GM04503 (cell line): ENCODE results near the gene ZNRF2.

Experiments used
- DNase-seq: peaks from one replicate; pipeline ENCODE4 v3.0.0-alpha.2; 2012; ENCODE audit warnings: low read depth

The ZNRF2 gene

GRCh38 chr7:30322271-30323005 lies 38.0 kb downstream of the ZNRF2 start:
- peak; percentile 23 for DNase-seq

DNA sequence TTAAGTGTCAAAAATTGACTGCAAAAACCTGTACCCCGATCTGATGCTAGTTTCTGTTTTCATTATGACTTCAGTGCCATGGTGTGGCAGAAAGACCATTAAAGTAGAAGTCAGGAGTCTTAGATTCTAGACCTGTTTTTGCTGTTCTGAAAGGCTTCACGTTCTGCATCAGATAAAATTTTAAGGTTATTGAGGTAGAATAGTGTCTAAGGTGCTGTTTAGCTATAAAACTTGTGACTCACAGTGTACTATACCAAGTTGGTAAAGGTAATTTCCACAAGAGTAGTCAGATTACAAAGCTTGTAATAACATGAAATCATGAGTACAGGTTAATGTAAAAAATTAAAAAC lies 38.6 kb downstream of the ZNRF2 start:
- DNase-seq, result no peak

- DNase-seq, result no peak
Measured at GRCh38 chr7:30327813-30328212, 43.4 kb downstream of the ZNRF2 start.

- DNase-seq, result no peak
Measured at GRCh38 chr7:30328381-30328780, 44.0 kb downstream of the ZNRF2 start.

- DNase-seq, result no peak
Measured at GRCh38 chr7:30329716-30330115, 45.3 kb downstream of the ZNRF2 start.

DNA sequence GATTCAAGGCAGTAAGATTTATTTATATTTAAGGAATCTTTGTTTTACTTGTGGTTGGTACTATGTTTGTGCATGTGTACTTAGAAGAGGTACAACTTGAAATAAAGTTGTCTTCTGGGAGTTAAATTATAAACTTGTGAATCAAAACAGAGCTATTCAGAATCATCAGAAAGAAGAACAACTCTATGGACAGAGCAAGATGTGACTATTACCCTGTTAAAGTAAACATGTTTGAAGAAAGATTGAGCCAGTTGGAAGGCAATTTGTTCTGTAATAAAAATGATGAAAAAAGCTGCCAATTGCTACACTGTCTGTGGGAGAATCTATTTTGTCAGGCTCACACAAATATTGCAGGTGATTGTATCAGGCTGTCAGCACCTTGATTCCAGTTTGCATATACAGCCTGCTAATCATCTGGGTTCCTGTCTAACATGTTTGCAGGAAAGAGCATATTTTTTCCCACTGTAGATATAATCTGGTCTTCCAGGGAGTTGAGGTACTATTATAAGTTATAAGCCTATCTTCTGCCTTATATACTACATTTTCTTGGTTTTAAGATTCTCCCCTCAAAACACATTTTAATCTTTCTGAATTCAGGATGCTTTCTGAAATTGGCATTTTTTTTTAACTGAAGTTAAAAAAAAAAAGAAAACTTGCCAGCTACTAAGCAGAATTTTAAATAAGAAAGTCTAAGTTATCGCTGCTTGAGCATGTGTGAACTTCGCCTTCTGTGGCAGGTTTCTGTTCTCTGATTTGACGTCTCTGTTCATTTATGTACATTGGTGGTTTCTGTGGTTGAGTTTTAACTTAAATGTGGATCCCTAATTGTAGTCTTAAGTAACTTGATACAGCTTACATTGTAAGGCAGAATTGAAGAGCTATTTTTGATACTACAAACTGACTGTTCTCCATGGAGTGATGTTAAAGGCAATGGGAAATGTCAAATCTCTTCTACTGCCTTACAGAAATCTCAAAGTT lies 46.0 kb downstream of the ZNRF2 start:
- no peak for DNase-seq

DNA sequence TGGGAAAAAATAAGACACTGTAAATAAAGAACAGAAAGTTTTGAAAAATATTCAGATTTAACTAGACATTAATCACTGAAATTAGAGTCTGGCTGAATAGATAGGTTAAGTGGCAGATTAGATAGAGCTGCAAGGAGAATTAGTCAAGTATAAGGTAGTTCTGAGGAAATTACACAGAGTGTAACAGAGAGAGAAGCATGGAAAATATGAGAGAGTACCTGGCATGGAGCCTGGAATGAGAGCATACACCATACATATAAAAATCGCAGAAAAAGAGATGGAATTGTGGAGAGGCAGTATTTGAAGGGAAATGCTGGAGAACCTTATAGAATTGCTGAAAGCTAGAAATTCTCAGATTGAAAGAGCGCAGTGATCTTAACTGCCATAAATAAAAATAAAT lies 46.9 kb downstream of the ZNRF2 start:
- DNase-seq, result no peak

DNA sequence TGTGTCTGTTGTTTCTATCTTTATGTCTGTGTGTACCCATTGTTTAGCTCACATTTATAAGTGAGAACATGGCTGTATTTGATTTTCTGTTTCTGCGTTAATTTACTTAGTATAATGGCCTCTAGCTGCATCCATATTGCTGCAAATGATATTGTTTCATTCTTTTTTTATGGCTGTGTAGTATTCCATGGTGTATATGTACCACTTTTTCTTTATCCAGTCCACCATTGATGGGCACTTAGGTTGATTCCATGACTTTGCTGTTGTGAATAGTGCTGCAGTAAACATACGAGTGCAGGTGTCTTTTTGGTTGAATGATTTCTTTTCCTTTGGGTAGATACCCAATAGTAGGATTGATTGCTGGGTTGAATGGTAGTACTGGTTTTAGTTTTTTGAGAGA lies 48.2 kb downstream of the ZNRF2 start:
- no peak for DNase-seq

GRCh38 chr7:30335763-30336487 lies 51.5 kb downstream of the ZNRF2 start:
- DNase-seq, result no peak

GRCh38 chr7:30344513-30344912 lies 60.1 kb downstream of the ZNRF2 start:
- DNase-seq, result no peak

DNA sequence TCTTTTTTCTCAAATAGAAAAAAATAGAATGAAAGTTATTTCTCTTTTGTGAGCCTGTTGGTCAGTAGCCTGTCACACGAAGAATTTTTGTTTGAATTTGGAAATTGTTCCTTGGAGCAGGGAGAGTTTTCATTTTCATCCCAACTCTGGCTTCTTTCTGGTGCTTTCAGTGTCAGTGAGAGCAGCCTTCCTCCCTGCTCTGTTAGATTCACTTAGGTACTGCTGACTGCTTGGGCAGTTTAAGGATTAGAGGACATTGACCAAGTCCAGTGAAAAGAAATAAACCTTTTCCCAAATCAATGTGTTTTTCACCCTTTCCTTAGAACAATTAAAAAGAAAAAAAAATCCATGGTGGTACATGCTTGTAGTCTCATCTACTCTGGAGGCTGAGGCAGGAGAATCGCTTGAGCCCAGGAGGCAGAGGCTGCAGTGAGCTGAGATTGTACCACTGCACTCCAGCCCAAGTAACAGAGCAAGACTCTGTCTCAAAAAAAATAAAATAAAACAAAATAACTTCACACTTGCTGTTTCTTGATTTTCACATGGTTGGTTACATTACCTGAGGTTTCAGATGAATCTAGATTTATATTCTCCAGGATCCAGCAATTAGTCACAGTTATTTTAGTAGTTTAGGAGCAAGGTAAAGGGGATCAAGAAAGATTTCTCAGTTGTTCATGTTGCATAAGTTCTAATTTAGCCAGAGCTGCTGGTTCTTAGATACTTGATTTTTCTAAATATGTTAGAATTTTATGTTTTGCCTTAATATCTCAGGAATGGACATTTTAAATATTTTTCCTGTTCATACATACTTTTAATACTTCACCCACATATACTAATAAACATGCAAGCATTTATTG lies 63.1 kb downstream of the ZNRF2 start:
- DNase-seq, result no peak

- peak; percentile 89 for DNase-seq
Measured at GRCh38 chr7:30348083-30348560, 63.7 kb downstream of the ZNRF2 start.

DNA sequence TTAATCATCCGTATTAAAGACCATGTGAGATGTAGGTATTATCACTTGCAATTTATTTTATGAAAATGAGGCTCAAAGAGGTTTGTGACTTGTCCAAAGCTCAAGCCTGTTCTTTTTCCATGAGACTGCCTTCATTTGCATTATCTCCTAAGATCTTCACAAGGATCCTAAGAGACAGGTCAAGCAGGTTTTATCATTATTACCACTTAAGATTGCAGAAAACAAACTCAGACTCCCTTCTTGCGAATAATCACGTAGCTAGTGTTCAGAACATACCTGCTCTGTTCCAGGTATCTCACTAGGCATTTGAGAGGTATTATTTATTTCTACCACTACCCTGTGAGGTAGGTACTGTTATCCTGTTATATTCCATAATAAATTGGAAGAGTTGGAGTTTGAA lies 64.8 kb downstream of the ZNRF2 start:
- no peak for DNase-seq

DNA sequence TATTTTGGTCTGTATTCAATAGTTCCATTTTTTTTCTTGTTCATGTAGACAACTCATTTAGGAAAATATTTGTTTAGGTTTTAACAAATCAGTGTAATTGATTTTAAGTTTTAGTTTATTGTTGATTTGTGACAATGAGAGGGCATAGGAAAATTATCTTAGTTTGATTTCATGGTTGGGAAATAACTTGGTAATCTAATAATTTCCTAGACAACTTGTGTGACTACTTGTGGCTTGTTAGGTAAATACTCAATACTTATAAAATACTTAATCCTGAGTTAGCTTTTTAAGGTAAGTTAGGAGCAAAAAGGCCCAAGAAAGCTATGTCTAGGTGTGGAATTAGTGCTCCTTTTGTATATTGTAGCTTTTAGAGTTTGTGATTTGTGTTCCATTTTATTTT lies 65.4 kb downstream of the ZNRF2 start:
- no peak for DNase-seq

GRCh38 chr7:30351286-30351685 lies 66.9 kb downstream of the ZNRF2 start:
- DNase-seq, result no peak

DNA sequence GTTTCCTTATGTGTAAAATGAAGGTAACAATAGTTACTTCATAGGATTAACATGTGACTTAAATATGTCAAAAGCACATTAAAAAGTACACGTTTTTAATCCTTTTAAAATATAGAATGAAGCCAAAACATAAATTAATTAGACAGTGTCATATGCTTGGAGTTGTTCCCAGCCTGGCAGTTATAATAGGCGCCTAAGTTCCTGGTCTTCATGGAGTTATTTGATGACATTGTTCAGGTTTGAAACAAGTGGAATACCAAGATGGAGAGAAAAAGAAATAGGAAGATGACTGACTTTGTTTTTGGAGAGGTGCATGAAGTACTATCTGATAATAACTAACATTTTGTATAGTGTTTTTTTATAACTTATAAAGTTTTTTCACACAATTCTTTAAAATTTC lies 67.3 kb downstream of the ZNRF2 start:
- no peak for DNase-seq

- no peak for DNase-seq
Measured at GRCh38 chr7:30352169-30352568, 67.8 kb downstream of the ZNRF2 start.

DNA sequence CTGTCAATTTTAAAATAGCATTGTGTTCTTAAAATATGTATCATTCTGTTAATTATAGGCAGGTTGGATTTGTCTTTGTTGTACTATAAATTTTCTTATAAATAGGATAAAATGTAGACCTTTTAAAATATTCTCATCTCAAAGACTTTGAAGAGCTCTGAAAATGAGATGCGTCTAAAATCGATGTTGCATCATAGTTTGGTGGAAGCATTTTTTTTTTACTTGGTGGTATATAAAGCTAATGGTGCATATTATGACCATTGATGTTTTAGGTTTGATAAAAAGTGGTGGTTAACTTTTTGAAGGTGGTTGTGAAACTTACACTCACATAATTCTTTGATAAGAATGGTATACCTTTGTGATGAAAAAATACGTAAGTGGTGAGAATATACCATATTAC lies 69.1 kb downstream of the ZNRF2 start:
- no peak for DNase-seq

DNA sequence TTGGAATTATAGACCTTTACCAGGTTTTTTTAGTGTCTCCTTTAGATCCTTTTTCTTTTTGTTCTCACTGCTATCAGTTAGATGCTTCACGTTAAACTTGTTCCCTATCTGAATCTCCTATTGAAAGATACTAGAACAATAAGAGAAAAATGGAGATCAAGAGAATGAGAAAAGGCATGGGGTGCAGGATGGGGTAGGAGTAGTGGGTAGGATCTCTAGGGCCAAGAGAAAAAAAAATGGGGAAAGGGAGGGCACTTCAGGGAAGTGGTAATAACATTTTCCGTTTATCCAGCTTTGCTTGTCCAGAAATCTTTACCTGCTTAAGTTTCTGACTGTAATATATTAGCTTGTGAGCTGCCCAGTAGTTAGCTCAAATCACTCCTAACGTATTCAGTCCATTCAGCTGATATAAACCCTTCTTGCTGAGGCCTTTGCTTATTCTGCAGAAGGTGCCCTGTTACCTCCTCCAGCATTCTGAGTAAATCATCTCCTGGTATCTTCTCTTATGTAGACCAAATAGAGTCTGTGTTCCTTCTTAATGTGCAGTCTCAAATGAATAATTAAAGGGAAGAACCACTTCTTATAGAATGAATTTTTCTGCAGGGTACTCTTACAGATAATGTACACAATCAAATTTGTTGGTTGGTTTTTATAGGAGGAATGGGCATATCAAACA lies 69.7 kb downstream of the ZNRF2 start:
- DNase-seq, result no peak

DNA sequence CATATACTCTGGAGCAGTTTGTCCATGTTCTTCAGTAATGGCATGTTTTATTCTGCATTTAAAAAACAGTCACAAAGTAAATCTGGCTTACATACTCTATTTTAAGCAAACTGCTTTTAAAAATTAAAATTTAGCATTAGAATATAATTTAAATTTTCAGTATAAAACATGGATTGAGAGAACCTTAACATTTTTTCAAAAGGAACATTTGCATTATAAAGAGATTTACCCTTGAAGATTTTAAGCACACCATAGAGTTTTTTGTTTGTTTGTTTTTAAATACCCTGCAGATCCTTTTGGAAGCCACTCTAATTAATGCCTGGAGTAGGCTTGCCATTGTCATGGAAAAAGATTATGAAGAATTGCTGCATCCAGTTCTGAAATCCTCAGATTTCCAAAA lies 70.4 kb downstream of the ZNRF2 start:
- DNase-seq, result no peak

DNA sequence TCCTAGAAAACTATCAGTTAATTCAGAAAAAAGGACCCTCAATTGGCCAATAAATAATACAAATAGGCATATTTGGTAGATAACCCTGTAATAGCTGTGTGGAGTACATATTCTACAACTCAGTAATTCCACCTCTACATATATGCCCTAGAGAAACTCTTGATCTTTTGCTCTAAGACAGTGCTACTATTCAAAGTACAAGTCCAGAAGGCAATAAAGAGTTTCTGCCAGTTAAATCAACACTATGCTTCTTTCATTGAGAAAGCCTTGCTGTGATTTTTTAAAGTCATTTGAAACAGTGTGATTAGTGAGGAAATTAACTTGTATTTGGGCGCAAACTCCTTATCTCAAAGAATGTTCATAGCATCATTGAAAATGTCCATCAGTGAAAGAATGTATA lies 75.6 kb downstream of the ZNRF2 start:
- no peak for DNase-seq
